Measurements from ENCODE around the gene MX1. TPM values are rescaled to one million over a fixed set of nuclear protein-coding genes. Genes with fewer than 3 reads are reported as not detected.

Gene MX1
- total RNA-seq, 1 experiment from 2014 or later, result 1.2 TPM

GRCh38 chr21:41407541-41408460, 18.2 kb upstream of the MX1 start:
- H3K4me1 ChIP-seq (ENCODE audit: insufficient read depth, low read length, poor library complexity, severe bottlenecking), result no peaks in the 10 kb centered on the region
- DNase-seq (ENCODE audit: low spot score), result no peak
- intact Hi-C loops (cut with micrococcal nuclease; ENCODE audit: unreplicated experiment), result no loop called here
- no peaks in the 10 kb centered on the region for H3K36me3 ChIP-seq (ENCODE audit: insufficient read depth, low read length, poor library complexity, severe bottlenecking)
- ChIA-PET POLR2A (ENCODE audit: low non-redundant PET) (no interaction called here), CTCF (no interaction called here)
- TF ChIP-seq EZH2 (IDR thresholded peaks at IDR 0.05; ENCODE audit: borderline replicate concordance, low read depth, low read length, poor library complexity, severe bottlenecking), result no peak
- TF ChIP-seq CTCF (conservative IDR thresholded peaks at IDR 0.05; ENCODE audit: low read depth, low read length), result no peak
- no peak overlapping the region for H3K27ac ChIP-seq (ENCODE audit: low read depth, low read length, poor library complexity, severe bottlenecking)
- no peak overlapping the region for H3K4me3 ChIP-seq (ENCODE audit: low read depth, low read length, poor library complexity, severe bottlenecking)
- H3K9me3 ChIP-seq (ENCODE audit: low read depth, low read length, poor library complexity, severe bottlenecking), result no peaks in the 10 kb centered on the region
- no peaks in the 10 kb centered on the region for H3K27me3 ChIP-seq (replicated peaks; ENCODE audit: insufficient read depth, low read depth, low read length, poor library complexity)
- no TSS peak for BruUV-seq (replicated peaks)

GRCh38 chr21:41410361-41410760, 15.7 kb upstream of the MX1 start:
- no TSS peak for BruUV-seq (replicated peaks)
- no peak for DNase-seq (ENCODE audit: low spot score)
- ChIA-PET CTCF (no interaction called here), POLR2A (ENCODE audit: low non-redundant PET) (no interaction called here)
- no peak overlapping the region for H3K4me3 ChIP-seq (ENCODE audit: low read depth, low read length, poor library complexity, severe bottlenecking)
- H3K36me3 ChIP-seq (ENCODE audit: insufficient read depth, low read length, poor library complexity, severe bottlenecking), result no peaks in the 10 kb centered on the region
- no peaks in the 10 kb centered on the region for H3K9me3 ChIP-seq (ENCODE audit: low read depth, low read length, poor library complexity, severe bottlenecking)
- intact Hi-C loops (cut with micrococcal nuclease; ENCODE audit: unreplicated experiment), result no loop called here
- no peaks in the 10 kb centered on the region for H3K4me1 ChIP-seq (ENCODE audit: insufficient read depth, low read length, poor library complexity, severe bottlenecking)
- H3K27ac ChIP-seq (ENCODE audit: low read depth, low read length, poor library complexity, severe bottlenecking), result no peak overlapping the region
- no peaks in the 10 kb centered on the region for H3K27me3 ChIP-seq (replicated peaks; ENCODE audit: insufficient read depth, low read depth, low read length, poor library complexity)
- TF ChIP-seq EZH2 (IDR thresholded peaks at IDR 0.05; ENCODE audit: borderline replicate concordance, low read depth, low read length, poor library complexity, severe bottlenecking) (no peak), CTCF (conservative IDR thresholded peaks at IDR 0.05; ENCODE audit: low read depth, low read length) (no peak)

- no peak overlapping the region for H3K27ac ChIP-seq (ENCODE audit: low read depth, low read length, poor library complexity, severe bottlenecking)
- H3K4me3 ChIP-seq (ENCODE audit: low read depth, low read length, poor library complexity, severe bottlenecking), result no peak overlapping the region
- ChIA-PET POLR2A (ENCODE audit: low non-redundant PET) (no interaction called here), CTCF (interaction anchor here (0.6 kb wide), 1 partner anchor 65 kb away, joined by 4 read pairs; no protein-coding TSS in a partner anchor)
- H3K4me1 ChIP-seq (ENCODE audit: insufficient read depth, low read length, poor library complexity, severe bottlenecking), result no peaks in the 10 kb centered on the region
- no peaks in the 10 kb centered on the region for H3K9me3 ChIP-seq (ENCODE audit: low read depth, low read length, poor library complexity, severe bottlenecking)
- peak; percentile 28 for DNase-seq (ENCODE audit: low spot score)
- H3K36me3 ChIP-seq (ENCODE audit: insufficient read depth, low read length, poor library complexity, severe bottlenecking), result no peaks in the 10 kb centered on the region
- H3K27me3 ChIP-seq (replicated peaks; ENCODE audit: insufficient read depth, low read depth, low read length, poor library complexity), result no peaks in the 10 kb centered on the region
- no TSS peak for BruUV-seq (replicated peaks)
- TF ChIP-seq CTCF (conservative IDR thresholded peaks at IDR 0.05; ENCODE audit: low read depth, low read length) (no peak), EZH2 (IDR thresholded peaks at IDR 0.05; ENCODE audit: borderline replicate concordance, low read depth, low read length, poor library complexity, severe bottlenecking) (no peak)
- intact Hi-C loops (cut with micrococcal nuclease; ENCODE audit: unreplicated experiment), result no loop called here
Observed at GRCh38 chr21:41410767-41411448, 15.1 kb upstream of the MX1 start.
